Liver (tissue), 9 donors: ENCODE data around the gene PLCL1. TPM values are rescaled to one million over a fixed set of nuclear protein-coding genes. Genes with fewer than 3 reads are reported as not detected.

Experiments used
- DNase-seq: peaks from one replicate; pipeline ENCODE4 v3.0.0-alpha.2; 2017; ENCODE audit warnings: low spot score
- H3K27ac ChIP-seq, 2 donors: one replicate each; pipeline ENCODE4 v1.7.0; 2013; ENCODE audit warnings: inconsistent platforms in 2 of 2, low read length in 2 of 2, control low read depth in 1 of 2, low read depth in 1 of 2, mild to moderate bottlenecking in 1 of 2
- H3K27me3 ChIP-seq, 4 donors: one replicate each; pipeline versions ENCODE4 v1.6.1 to v1.7.0; 2013; ENCODE audit warnings: low read length in 3 of 4, inconsistent platforms in 1 of 4, mild to moderate bottlenecking in 1 of 4, moderate library complexity in 1 of 4; ENCODE audit not compliant: control insufficient read depth in 4 of 4, insufficient read depth in 4 of 4
- H3K36me3 ChIP-seq, 4 donors: one replicate each; pipeline versions ENCODE4 v1.6.1 to v1.7.0; 2013; ENCODE audit warnings: low read length in 3 of 4, mild to moderate bottlenecking in 3 of 4, low read depth in 1 of 4, moderate library complexity in 1 of 4; ENCODE audit not compliant: control insufficient read depth in 4 of 4, insufficient read depth in 3 of 4
- H3K4me1 ChIP-seq, 4 donors: one replicate each; pipeline versions ENCODE4 v1.6.1 to v1.7.0; 2013; ENCODE audit warnings: low read length in 3 of 4, mild to moderate bottlenecking in 3 of 4, moderate library complexity in 1 of 4; ENCODE audit not compliant: control insufficient read depth in 4 of 4, insufficient read depth in 4 of 4
- H3K4me3 ChIP-seq, 3 donors: one replicate each; pipeline versions ENCODE4 v1.6.1 to v1.7.0; 2013; ENCODE audit warnings: low read length in 3 of 3, control low read depth in 1 of 3, low read depth in 1 of 3, mild to moderate bottlenecking in 1 of 3
- H3K9ac ChIP-seq, 2 donors: one replicate each; pipeline ENCODE4 v1.7.0; 2013; ENCODE audit warnings: low read length in 2 of 2, mild to moderate bottlenecking in 2 of 2, moderate library complexity in 2 of 2, control low read depth in 1 of 2, low read depth in 1 of 2
- H3K9me3 ChIP-seq, 4 donors: one replicate each; pipeline versions ENCODE4 v1.6.1 to v1.7.0; 2013; ENCODE audit warnings: low read length in 3 of 4; ENCODE audit not compliant: control insufficient read depth in 4 of 4
- ATF3 ChIP-seq: IDR thresholded peaks from 2 replicates; pipeline ENCODE4 v1.6.1; 2016; ENCODE audit warnings: antibody characterized with exemption
- CTCF ChIP-seq: fragments of 150-350 bp; IDR thresholded peaks from 2 replicates; pipeline ENCODE4 v1.5.1; 2017; ENCODE audit warnings: improper control_type of control experiment, low read depth, low read length; ENCODE audit not compliant: missing input control
- EGR1 ChIP-seq, 2 donors: IDR thresholded peaks; 2 replicates each; pipeline ENCODE4 v1.6.1; 2016 to 2018; ENCODE audit warnings: antibody characterized with exemption in 2 of 2, low read depth in 2 of 2
- FOXA1 ChIP-seq: IDR thresholded peaks from 2 replicates; pipeline ENCODE4 v1.6.1; 2016; ENCODE audit warnings: antibody characterized with exemption
- FOXA2 ChIP-seq: IDR thresholded peaks from 2 replicates; pipeline ENCODE4 v1.6.1; 2016; ENCODE audit warnings: antibody characterized with exemption
- GABPA ChIP-seq, 2 donors: IDR thresholded peaks in 1 of 2; conservative IDR thresholded peaks in 1 of 2; 2 replicates each; pipeline ENCODE4 v1.6.1; 2016; ENCODE audit warnings: antibody characterized with exemption in 2 of 2, mild to moderate bottlenecking in 1 of 2, moderate library complexity in 1 of 2
- HNF4A ChIP-seq, 2 donors: conservative IDR thresholded peaks; 2 replicates each; pipeline ENCODE4 v1.6.1; 2016; ENCODE audit warnings: antibody characterized with exemption in 2 of 2, mild to moderate bottlenecking in 2 of 2
- HNF4G ChIP-seq: IDR thresholded peaks from 2 replicates; pipeline ENCODE4 v1.6.1; 2016; ENCODE audit warnings: antibody characterized with exemption
- JUND ChIP-seq, 2 donors: IDR thresholded peaks; 2 replicates each; pipeline ENCODE4 v1.6.1; 2016; ENCODE audit warnings: antibody characterized with exemption in 2 of 2
- MAX ChIP-seq: IDR thresholded peaks from 2 replicates; pipeline ENCODE4 v1.6.1; 2016; ENCODE audit warnings: antibody characterized with exemption
- NR2F2 ChIP-seq: IDR thresholded peaks from 2 replicates; pipeline ENCODE4 v1.6.1; 2016; ENCODE audit warnings: antibody characterized with exemption
- RAD21 ChIP-seq, 2 donors: IDR thresholded peaks; 2 replicates each; pipeline ENCODE4 v1.6.1; 2016; ENCODE audit warnings: antibody characterized with exemption in 2 of 2, mild to moderate bottlenecking in 2 of 2
- REST ChIP-seq: IDR thresholded peaks from 2 replicates; pipeline ENCODE4 v1.6.1; 2016; ENCODE audit warnings: antibody characterized with exemption, mild to moderate bottlenecking
- RXRA ChIP-seq, 2 donors: IDR thresholded peaks; 2 replicates each; pipeline ENCODE4 v1.6.1; 2017 to 2018; ENCODE audit warnings: antibody characterized with exemption in 2 of 2, mild to moderate bottlenecking in 1 of 2
- SP1 ChIP-seq: IDR thresholded peaks from 2 replicates; pipeline ENCODE4 v1.6.1; 2018; ENCODE audit warnings: antibody characterized with exemption, mild to moderate bottlenecking
- TAF1 ChIP-seq: conservative IDR thresholded peaks from 2 replicates; pipeline ENCODE4 v1.6.1; 2016; ENCODE audit warnings: antibody characterized with exemption, mild to moderate bottlenecking
- YY1 ChIP-seq: IDR thresholded peaks from 2 replicates; pipeline ENCODE4 v1.6.1; 2016; ENCODE audit warnings: antibody characterized with exemption, mild to moderate bottlenecking
- ZBTB33 ChIP-seq: IDR thresholded peaks from 2 replicates; pipeline ENCODE4 v1.6.1; 2016; ENCODE audit warnings: antibody characterized with exemption
- WGBS: extraction: QIAGEN DNeasy Blood & Tissue Kit; methylation state at CpG from one replicate; pipeline ENCODE4 v1.1.7; 2013; 5-methylcytosine and 5-hydroxymethylcytosine counted together
- polyA plus RNA-seq, 2 donors: library from polyadenylated mRNA; stranded (reverse) in 1 of 2; unstranded in 1 of 2; fragments of 200-250 nt in 1 of 2; fragments of >200 nt in 1 of 2; fragmentation: Nextera tagmentation in 1 of 2; extraction: Ambion mirVana in 1 of 2; gene quantifications; one replicate each; pipeline versions ENCODE4 v1.2.1 to v1.2.3, GENCODE V29; 2013 to 2015
- total RNA-seq, 2 donors: library from RNA; depleted of rRNA; stranded (reverse); fragments of >200 nt; gene quantifications; one replicate each; pipeline ENCODE4 v1.2.3, GENCODE V29; 2014
- donor health status: healthy.
- donor health status: healthy.
- donor health status: healthy.
- donor health status: healthy.
- donor health status: healthy.

PLCL1 gene
- total and polyA plus RNA-seq, 4 donors: 0.08 to 0.59 (median 0.31) TPM

- DNase-seq: no peak
- no peak overlapping the region for H3K9ac ChIP-seq
- no peaks in the 10 kb centered on the region for H3K9me3 ChIP-seq
- WGBS: 35% methylated on average over 2 of the region's 2 CpGs
- no peak overlapping the region for H3K27ac ChIP-seq
- H3K4me1 ChIP-seq: peaks cover 0 to 3% (median 0%) of the 10 kb centered on the region in 4 donors
- H3K36me3 ChIP-seq: no peaks in the 10 kb centered on the region
- no peak overlapping the region for H3K4me3 ChIP-seq
- TF ChIP-seq HNF4G (no peak), RAD21 (IDR thresholded peaks at IDR 0.05) (no peak), ATF3 (no peak), ZBTB33 (no peak), HNF4A (conservative IDR thresholded peaks at IDR 0.05) (no peak), JUND (IDR thresholded peaks at IDR 0.05) (no peak), CTCF (no peak), FOXA2 (no peak)
- peaks cover 0 to 2% (median 0%) of the 10 kb centered on the region in 4 donors for H3K27me3 ChIP-seq
These were observed 90.4 kb downstream of the PLCL1 start for GRCh38 chr2:197894751-197895274.

- Histone ChIP-seq H3K4me1 (peaks cover 0 to 3% (median 0%) of the 10 kb centered on the region in 4 donors), H3K9me3 (no peaks in the 10 kb centered on the region), H3K27ac (no peak overlapping the region), H3K9ac (no peak overlapping the region), H3K27me3 (no peaks in the 10 kb centered on the region), H3K4me3 (no peak overlapping the region), H3K36me3 (no peaks in the 10 kb centered on the region)
- DNase-seq: no peak
- WGBS: 87% methylated on average over 4 of the region's 4 CpGs
- TF ChIP-seq NR2F2 (no peak), YY1 (no peak), RXRA (IDR thresholded peaks at IDR 0.05) (no peak), JUND (IDR thresholded peaks at IDR 0.05) (no peak), TAF1 (no peak), GABPA (IDR thresholded peaks at IDR 0.05 in 1 of 2, conservative IDR thresholded peaks at IDR 0.05 in 1 of 2) (no peak), FOXA1 (no peak), EGR1 (IDR thresholded peaks at IDR 0.05; ENCODE audit: low read depth in 2 of 2) (no peak), REST (no peak), MAX (no peak), SP1 (no peak), ZBTB33 (no peak), RAD21 (IDR thresholded peaks at IDR 0.05) (no peak), CTCF (no peak), HNF4G (no peak), ATF3 (no peak), FOXA2 (no peak)
These were observed 93.7 kb downstream of the PLCL1 start for GRCh38 chr2:197897960-197898678.
